HCT116 (cell line): ENCODE results near the gene PARP8. TPM values are rescaled to one million over a fixed set of nuclear protein-coding genes. Genes with fewer than 3 reads are reported as not detected.

ENCODE experiments used
- ATAC-seq: fragments of 200-7000 bp; cut with Tn5 transposase; 2 replicates; pipeline ENCODE4 v1.9.1; 2020; ENCODE audit warnings: mild to moderate bottlenecking, moderate library complexity
- BruUV-seq: library from RNA; stranded (reverse); fragments of 400-500 nt; replicated peaks from 2 replicates; lab custom pipeline; 2021; lab: Mats Ljungman, UMichigan
- CTCF ChIA-PET: fragments of 300-600 bp; sonication (Branson Sonifier 250); formaldehyde crosslinking; loops from one replicate; lab custom pipeline; 2021; ENCODE audit warnings: antibody characterized with exemption; lab: Charles Lee
- POLR2A ChIA-PET: fragments of 300-600, 350-600 bp; sonication (Branson Sonifier 250); formaldehyde crosslinking; loops from one replicate; lab custom pipeline; 2021; ENCODE audit warnings: antibody characterized with exemption; lab: Charles Lee
- RAD21 ChIA-PET, 2 experiments: fragments of 300-600 bp; sonication (Branson Sonifier 250); formaldehyde crosslinking; loops; one replicate each; lab custom pipeline; 2023; ENCODE audit warnings: low total read pairs in 2 of 2; ENCODE audit not compliant: uncharacterized antibody in 2 of 2, unreplicated experiment in 2 of 2, low non-redundant PET in 1 of 2; lab: Charles Lee
- DNase-seq: peaks from one replicate; pipeline ENCODE4 v3.0.0-alpha.2; 2010; ENCODE audit warnings: low read depth, low spot score
- H2AFZ ChIP-seq: fragments of 200-600 bp; shearing (Covaris generic), sonication (generic); 2 replicates; pipeline ENCODE4 v1.6.1; 2017; ENCODE audit warnings: low read depth, mixed run types, mixed read lengths, antibody characterized with exemption, low read length; ENCODE audit not compliant: poor library complexity, severe bottlenecking
- H3K27ac ChIP-seq: 2 replicates; pipeline ENCODE4 v1.5.1; 2012; ENCODE audit warnings: low read depth, low read length
- H3K27me3 ChIP-seq: fragments of 200-600 bp; sonication (generic); 2 replicates; pipeline ENCODE4 v1.6.1; 2016; ENCODE audit warnings: mixed run types, low read length, mixed read lengths; ENCODE audit not compliant: insufficient read depth
- H3K36me3 ChIP-seq, 2 experiments: fragments of 200-500 bp in 1 of 2; fragments of 200-600 bp in 1 of 2; sonication (Bioruptor generic) in 1 of 2; sonication (generic) in 1 of 2; 2 replicates each; pipeline versions ENCODE4 v1.5.1 to v1.6.1; 2014 to 2016; ENCODE audit warnings: low read length in 2 of 2, inconsistent platforms in 1 of 2, mixed read lengths in 1 of 2, mixed run types in 1 of 2; ENCODE audit not compliant: insufficient read depth in 2 of 2, control insufficient read depth in 1 of 2
- H3K4me1 ChIP-seq, 2 experiments: fragments of 200-600 bp in 1 of 2; sonication (generic) in 1 of 2; 2 replicates each; pipeline versions ENCODE4 v1.5.1 to v1.6.1; 2012 to 2017; ENCODE audit warnings: low read length in 2 of 2, inconsistent platforms in 1 of 2, mild to moderate bottlenecking in 1 of 2, mixed read lengths in 1 of 2, mixed run types in 1 of 2, moderate library complexity in 1 of 2; ENCODE audit not compliant: insufficient read depth in 2 of 2, control insufficient read depth in 1 of 2
- H3K4me2 ChIP-seq: fragments of 200-600 bp; sonication (generic); 2 replicates; pipeline ENCODE4 v1.6.1; 2017; ENCODE audit warnings: mixed run types, low read length, mixed read lengths
- H3K4me3 ChIP-seq, 2 experiments: fragments of 200-600 bp in 1 of 2; sonication (generic) in 1 of 2; replicated peaks in 1 of 2; 2 replicates each; pipeline ENCODE4 v1.5.1; 2011 to 2016; ENCODE audit warnings: low read length in 2 of 2, control low read depth in 1 of 2, low read depth in 1 of 2, mild to moderate bottlenecking in 1 of 2, mixed read lengths in 1 of 2, mixed run types in 1 of 2
- H3K79me2 ChIP-seq: fragments of 200-600 bp; sonication (generic); 2 replicates; pipeline ENCODE4 v1.6.1; 2017; ENCODE audit warnings: mild to moderate bottlenecking, mixed run types, low read length, moderate library complexity, mixed read lengths; ENCODE audit not compliant: insufficient read depth
- H3K9ac ChIP-seq: fragments of 200-600 bp; sonication (generic); 2 replicates; pipeline ENCODE4 v1.6.1; 2016; ENCODE audit warnings: low read length, mixed read lengths
- H3K9me2 ChIP-seq: fragments of 200-600 bp; sonication (generic), shearing (Covaris generic); 2 replicates; pipeline ENCODE4 v1.6.1; 2017; ENCODE audit warnings: mixed run types, mild to moderate bottlenecking, moderate library complexity; ENCODE audit not compliant: insufficient read depth
- H3K9me3 ChIP-seq, 2 experiments: fragments of 200-500 bp in 1 of 2; fragments of 200-600 bp in 1 of 2; sonication (Bioruptor generic) in 1 of 2; sonication (generic) in 1 of 2; 2 replicates each; pipeline ENCODE4 v1.6.1; 2014 to 2017; ENCODE audit warnings: low read length in 2 of 2, mixed read lengths in 2 of 2, inconsistent platforms in 1 of 2, low read depth in 1 of 2, mild to moderate bottlenecking in 1 of 2, mixed run types in 1 of 2, moderate library complexity in 1 of 2; ENCODE audit not compliant: control insufficient read depth in 1 of 2, insufficient read depth in 1 of 2
- H4K20me1 ChIP-seq: fragments of 200-600 bp; sonication (generic), shearing (Covaris generic); 2 replicates; pipeline ENCODE4 v1.6.1; 2017; ENCODE audit warnings: mixed run types, mild to moderate bottlenecking, moderate library complexity; ENCODE audit not compliant: insufficient read depth
- CBX3 ChIP-seq: IDR thresholded peaks from 2 replicates; pipeline ENCODE4 v1.6.1; 2012; ENCODE audit warnings: low read depth
- CEBPB ChIP-seq: IDR thresholded peaks from 2 replicates; pipeline ENCODE4 v1.6.1; 2012; ENCODE audit warnings: low read depth
- CTCF ChIP-seq, 3 experiments: fragments of 200-600 bp in 1 of 3; sonication (generic) in 1 of 3; IDR thresholded peaks in 2 of 3; conservative IDR thresholded peaks in 1 of 3; 2 replicates each; pipeline ENCODE4 v1.5.1; 2012 to 2017; ENCODE audit warnings: low read depth in 2 of 3, low read length in 2 of 3, antibody characterized with exemption in 1 of 3, borderline replicate concordance in 1 of 3, control low read depth in 1 of 3, mild to moderate bottlenecking in 1 of 3, mixed read lengths in 1 of 3, mixed run types in 1 of 3, moderate library complexity in 1 of 3; ENCODE audit not compliant: insufficient read depth in 1 of 3
- EGR1 ChIP-seq: IDR thresholded peaks from 2 replicates; pipeline ENCODE4 v1.6.1; 2012; ENCODE audit warnings: low read depth
- EZH2 ChIP-seq: fragments of 200-600 bp; sonication (generic); IDR thresholded peaks from 2 replicates; pipeline ENCODE4 v1.6.1; 2017; ENCODE audit warnings: antibody characterized with exemption, mixed run types
- EZH2phosphoT487 ChIP-seq: fragments of 200-600 bp; IDR thresholded peaks from 2 replicates; pipeline ENCODE4 v1.6.1; 2018; ENCODE audit warnings: antibody characterized with exemption, borderline replicate concordance
- FOSL1 ChIP-seq: IDR thresholded peaks from 2 replicates; pipeline ENCODE4 v1.6.1; 2012; ENCODE audit warnings: low read depth
- JUND ChIP-seq: IDR thresholded peaks from 2 replicates; pipeline ENCODE4 v1.6.1; 2012
- POLR2A ChIP-seq: IDR thresholded peaks from 2 replicates; pipeline ENCODE4 v1.7.0; 2011; ENCODE audit warnings: borderline replicate concordance; ENCODE audit not compliant: insufficient read depth, insufficient read length; ENCODE audit errors: extremely low read depth
- RAD21 ChIP-seq: IDR thresholded peaks from 2 replicates; pipeline ENCODE4 v1.6.1; 2012; ENCODE audit warnings: low read depth, mild to moderate bottlenecking
- REST ChIP-seq: IDR thresholded peaks from 2 replicates; pipeline ENCODE4 v1.6.1; 2012; ENCODE audit warnings: low read depth
- SIN3A ChIP-seq: IDR thresholded peaks from 2 replicates; pipeline ENCODE4 v1.6.1; 2012; ENCODE audit warnings: low read depth
- SP1 ChIP-seq: IDR thresholded peaks from 2 replicates; pipeline ENCODE4 v1.6.1; 2012; ENCODE audit warnings: low read depth
- SRF ChIP-seq: IDR thresholded peaks from 2 replicates; pipeline ENCODE4 v1.6.1; 2012; ENCODE audit warnings: low read depth
- TCF7L2 ChIP-seq: IDR thresholded peaks from 2 replicates; pipeline ENCODE4 v1.7.0; 2011; ENCODE audit warnings: borderline replicate concordance, inconsistent platforms; ENCODE audit not compliant: insufficient read depth, insufficient read length; ENCODE audit errors: extremely low read depth
- YY1 ChIP-seq: IDR thresholded peaks from 2 replicates; pipeline ENCODE4 v1.6.1; 2011; ENCODE audit warnings: low read length, low read depth, moderate library complexity, mild to moderate bottlenecking; ENCODE audit not compliant: insufficient replicate concordance; ENCODE audit errors: extremely low read depth
- ZFX ChIP-seq: fragments of 450-650 bp; IDR thresholded peaks from 2 replicates; pipeline ENCODE4 v1.6.1; 2017
- intact Hi-C: fragments of 100-400 bp; cut with micrococcal nuclease; formaldehyde crosslinking; loops from 2 replicates; pipeline ENCODE4 v1.10.0; 2022
- total RNA-seq: library from RNA; stranded (reverse); gene quantifications from one replicate; pipeline ENCODE4 v1.2.1, GENCODE V29; 2021; ENCODE audit not compliant: unreplicated experiment
- TF ChIP-seq, protein P1 (sequence below): IDR thresholded peaks from 2 replicates; pipeline ENCODE4 v1.6.1; 2011; ENCODE audit warnings: mild to moderate bottlenecking, low read length, moderate library complexity; ENCODE audit not compliant: insufficient replicate concordance; ENCODE audit errors: extremely low read depth
- TF ChIP-seq, protein P2 (sequence below): IDR thresholded peaks from 2 replicates; pipeline ENCODE4 v1.6.1; 2012

Gene PARP8
- total RNA-seq, 1 experiment from 2014 or later = 19.0 TPM

DNA sequence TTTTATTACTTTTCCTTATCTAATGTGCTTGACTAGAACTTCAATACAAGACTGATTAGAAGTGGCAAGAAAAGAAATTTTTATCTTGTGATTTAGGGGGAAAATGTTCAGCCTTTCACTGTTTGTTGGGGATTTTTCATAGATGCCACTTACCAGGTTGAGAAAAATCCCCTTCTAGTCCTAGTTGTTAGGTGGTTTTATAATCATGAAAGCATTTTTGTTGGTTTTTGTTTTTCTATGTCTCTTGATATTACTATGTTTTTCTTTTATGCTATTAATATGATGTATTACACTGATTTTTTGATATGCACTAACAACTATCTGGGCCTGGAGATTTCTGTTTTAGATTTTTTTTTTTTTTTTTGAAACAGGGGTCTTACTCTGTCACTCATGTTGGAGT is 134.0 kb downstream of the PARP8 start:
- Histone ChIP-seq H3K9ac (no peak overlapping the region), H3K9me3 (peaks cover 0 to 4% of the 10 kb centered on the region in 2 experiments; a peak in 1 of 4 replicates), H4K20me1 (no peaks in the 10 kb centered on the region), H3K27me3 (no peaks in the 10 kb centered on the region), H3K27ac (no peak overlapping the region), H3K79me2 (no peaks in the 10 kb centered on the region), H3K4me2 (no peak overlapping the region), H2AFZ (no peak overlapping the region), H3K4me3 (no peak overlapping the region), H3K36me3 (no peaks in the 10 kb centered on the region), H3K9me2 (no peaks in the 10 kb centered on the region), H3K4me1 (no peaks in the 10 kb centered on the region)
- intact Hi-C loops = no loop called here
- ChIA-PET POLR2A (no interaction called here), CTCF (no interaction called here), RAD21 (no interaction called here)
- ATAC-seq (no peak), DNase-seq (no peak)
- TF ChIP-seq SRF (no peak), EGR1 (no peak), YY1 (no peak), TCF7L2 (no peak), CBX3 (no peak), SP1 (no peak), CTCF (IDR thresholded peaks at IDR 0.05 in 2 of 3, conservative IDR thresholded peaks at IDR 0.05 in 1 of 3; ENCODE audit: borderline replicate concordance in 1 of 3, insufficient read depth in 1 of 3, low read depth in 2 of 3, low read length in 2 of 3) (no peak), EZH2 (no peak), REST (no peak), RAD21 (no peak), FOSL1 (no peak), EZH2phosphoT487 (no peak), JUND (no peak), ZFX (no peak), SIN3A (no peak), CEBPB (no peak), POLR2A (no peak)
- TF ChIP-seq, protein P1, sequence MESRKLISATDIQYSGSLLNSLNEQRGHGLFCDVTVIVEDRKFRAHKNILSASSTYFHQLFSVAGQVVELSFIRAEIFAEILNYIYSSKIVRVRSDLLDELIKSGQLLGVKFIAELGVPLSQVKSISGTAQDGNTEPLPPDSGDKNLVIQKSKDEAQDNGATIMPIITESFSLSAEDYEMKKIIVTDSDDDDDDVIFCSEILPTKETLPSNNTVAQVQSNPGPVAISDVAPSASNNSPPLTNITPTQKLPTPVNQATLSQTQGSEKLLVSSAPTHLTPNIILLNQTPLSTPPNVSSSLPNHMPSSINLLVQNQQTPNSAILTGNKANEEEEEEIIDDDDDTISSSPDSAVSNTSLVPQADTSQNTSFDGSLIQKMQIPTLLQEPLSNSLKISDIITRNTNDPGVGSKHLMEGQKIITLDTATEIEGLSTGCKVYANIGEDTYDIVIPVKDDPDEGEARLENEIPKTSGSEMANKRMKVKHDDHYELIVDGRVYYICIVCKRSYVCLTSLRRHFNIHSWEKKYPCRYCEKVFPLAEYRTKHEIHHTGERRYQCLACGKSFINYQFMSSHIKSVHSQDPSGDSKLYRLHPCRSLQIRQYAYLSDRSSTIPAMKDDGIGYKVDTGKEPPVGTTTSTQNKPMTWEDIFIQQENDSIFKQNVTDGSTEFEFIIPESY = no peak
- TF ChIP-seq, protein P2, sequence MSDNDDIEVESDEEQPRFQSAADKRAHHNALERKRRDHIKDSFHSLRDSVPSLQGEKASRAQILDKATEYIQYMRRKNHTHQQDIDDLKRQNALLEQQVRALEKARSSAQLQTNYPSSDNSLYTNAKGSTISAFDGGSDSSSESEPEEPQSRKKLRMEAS = no peak
- BruUV-seq = no TSS peak
